ENCODE data around the gene MYO18A.
"Not testable (repeated sequence)": the region's sequence is repeated elsewhere in the genome, so short reads cannot be mapped to it uniquely, and the experiment has no call there.

MYO18A gene

GRCh38 chr17:29193146-29193545, 12.9 kb upstream of the MYO18A start:
- no peak for DNase-seq

GRCh38 chr17:29190592-29191207, 10.5 kb upstream of the MYO18A start:
- DNase-seq = no peak

- DNase-seq = no peak
Measured at GRCh38 chr17:29190039-29190438, 9.8 kb upstream of the MYO18A start.

- DNase-seq = no peak
Measured at GRCh38 chr17:29189355-29189754, 9.2 kb upstream of the MYO18A start.

GRCh38 chr17:29181226-29181625, 1.0 kb upstream of the MYO18A start:
- no peak for DNase-seq

GRCh38 chr17:29180788-29181160, 576 bp upstream of the MYO18A start:
- DNase-seq = no peak

GRCh38 chr17:29179232-29180033, 765 bp downstream of the MYO18A start:
- DNase-seq = peak; percentile 64

GRCh38 chr17:29178750-29179231, 1.4 kb downstream of the MYO18A start:
- DNase-seq = peak; percentile 50

- DNase-seq = peak; percentile 60
Measured at GRCh38 chr17:29177871-29178749, 2.1 kb downstream of the MYO18A start.

- no peak for DNase-seq
Measured at GRCh38 chr17:29177541-29177870, 2.7 kb downstream of the MYO18A start.

GRCh38 chr17:29176558-29177351, 3.4 kb downstream of the MYO18A start:
- DNase-seq = peak; percentile 95

- DNase-seq = no peak
Measured at GRCh38 chr17:29175349-29175748, 4.8 kb downstream of the MYO18A start.

- DNase-seq = no peak
Measured at GRCh38 chr17:29172589-29172988, 7.6 kb downstream of the MYO18A start.

GRCh38 chr17:29170682-29171081, 9.5 kb downstream of the MYO18A start:
- DNase-seq = no peak

GRCh38 chr17:29169806-29170591, 10.2 kb downstream of the MYO18A start:
- no peak for DNase-seq

GRCh38 chr17:29168759-29169126, 11.5 kb downstream of the MYO18A start:
- DNase-seq = not testable (repeated sequence)

GRCh38 chr17:29168079-29168758, 12.0 kb downstream of the MYO18A start:
- DNase-seq = no peak

- DNase-seq = no peak
Measured at GRCh38 chr17:29167393-29168078, 12.7 kb downstream of the MYO18A start.

GRCh38 chr17:29166507-29166887, 13.7 kb downstream of the MYO18A start:
- DNase-seq = no peak

- DNase-seq = no peak
Measured at GRCh38 chr17:29165800-29166506, 14.2 kb downstream of the MYO18A start.
